Activated CD8-positive, alpha-beta T cell treated with anti-CD3 and anti-CD28 coated beads for 36 hours (primary cell): ENCODE measurements around the gene SUGCT. TPM values are rescaled to one million over a fixed set of nuclear protein-coding genes. Genes with fewer than 3 reads are reported as not detected.

Experiments
- ATAC-seq: fragments of 200-7000 bp; cut with Tn5 transposase; one replicate; pipeline ENCODE4 v1.10.0; 2021; ENCODE audit warnings: mild to moderate bottlenecking, moderate library complexity
- CTCF ChIA-PET: fragments of 350-600 bp; sonication (Branson Sonifier 250); formaldehyde crosslinking; loops from one replicate; lab custom pipeline; 2021; ENCODE audit warnings: antibody characterized with exemption; lab: Charles Lee
- POLR2A ChIA-PET: fragments of 350-600 bp; sonication (Branson Sonifier 250); formaldehyde crosslinking; loops from one replicate; lab custom pipeline; 2021; ENCODE audit warnings: antibody characterized with exemption; lab: Charles Lee
- DNase-seq: peaks from one replicate; pipeline ENCODE4 v3.0.0-alpha.2; 2020
- H3K27ac Mint-ChIP-seq: one replicate; pipeline ENCODE4 v1.8.0; 2021; ENCODE audit warnings: mild to moderate bottlenecking, mixed read lengths
- H3K27me3 Mint-ChIP-seq: one replicate; pipeline ENCODE4 v1.8.0; 2021; ENCODE audit warnings: mixed read lengths
- H3K36me3 Mint-ChIP-seq: one replicate; pipeline ENCODE4 v1.8.0; 2021; ENCODE audit warnings: low read depth, mixed read lengths
- H3K4me1 Mint-ChIP-seq: one replicate; pipeline ENCODE4 v1.8.0; 2021; ENCODE audit warnings: low read depth, mixed read lengths
- H3K4me3 Mint-ChIP-seq: one replicate; pipeline ENCODE4 v1.8.0; 2021; ENCODE audit warnings: mild to moderate bottlenecking, moderate library complexity, mixed read lengths
- H3K9me3 Mint-ChIP-seq: one replicate; pipeline ENCODE4 v1.8.0; 2021; ENCODE audit warnings: mixed read lengths
- CTCF ChIP-seq: fragments of 200-600 bp; IDR thresholded peaks from one replicate; pipeline ENCODE4 v1.8.0; 2022; ENCODE audit warnings: antibody characterized with exemption, mild to moderate bottlenecking
- intact Hi-C: fragments of 100-400 bp; cut with micrococcal nuclease; formaldehyde crosslinking; loops from one replicate; pipeline ENCODE4 v1.10.0; 2022
- total RNA-seq, 2 experiments: library from RNA; stranded (reverse); gene quantifications; one replicate each; pipeline ENCODE4 v1.2.3, GENCODE V29; 2021

SUGCT gene
- total RNA-seq, 2 experiments from 2014 or later = 1.6 to 2.0 TPM

GRCh38 chr7:40526951-40527715 is 392.3 kb downstream of the SUGCT start:
- TF ChIP-seq CTCF = no peak
- intact Hi-C loops = no loop called here
- H3K27me3 Mint-ChIP-seq = no peaks in the 10 kb centered on the region
- ChIA-PET POLR2A (no interaction called here), CTCF (no interaction called here)
- H3K4me1 Mint-ChIP-seq = no peaks in the 10 kb centered on the region
- H3K9me3 Mint-ChIP-seq = no peaks in the 10 kb centered on the region
- ATAC-seq = no peak
- DNase-seq = no peak
- H3K36me3 Mint-ChIP-seq = no peaks in the 10 kb centered on the region
- H3K4me3 Mint-ChIP-seq = no peak overlapping the region
- no peak overlapping the region for H3K27ac Mint-ChIP-seq

- Mint-ChIP-seq H3K9me3 (no peaks in the 10 kb centered on the region), H3K4me3 (no peak overlapping the region), H3K36me3 (no peaks in the 10 kb centered on the region), H3K27me3 (no peaks in the 10 kb centered on the region), H3K27ac (no peak overlapping the region), H3K4me1 (no peaks in the 10 kb centered on the region)
- intact Hi-C loops = no loop called here
- no peak for DNase-seq
- ATAC-seq = no peak
- POLR2A ChIA-PET = no interaction called here
- TF ChIP-seq CTCF = no peak
- CTCF ChIA-PET = no interaction called here
These were observed 392.9 kb downstream of the SUGCT start for GRCh38 chr7:40527723-40528122.

GRCh38 chr7:40530292-40530691 is 395.5 kb downstream of the SUGCT start:
- H3K4me3 Mint-ChIP-seq = no peak overlapping the region
- H3K9me3 Mint-ChIP-seq = no peaks in the 10 kb centered on the region
- ChIA-PET POLR2A (no interaction called here), CTCF (no interaction called here)
- no peaks in the 10 kb centered on the region for H3K36me3 Mint-ChIP-seq
- TF ChIP-seq CTCF = no peak
- no peaks in the 10 kb centered on the region for H3K27me3 Mint-ChIP-seq
- intact Hi-C loops = no loop called here
- H3K27ac Mint-ChIP-seq = no peak overlapping the region
- DNase-seq (no peak), ATAC-seq (no peak)
- no peaks in the 10 kb centered on the region for H3K4me1 Mint-ChIP-seq

GRCh38 chr7:40531956-40532355 is 397.2 kb downstream of the SUGCT start:
- H3K4me1 Mint-ChIP-seq = no peaks in the 10 kb centered on the region
- CTCF ChIA-PET = no interaction called here

More at GRCh38 chr7:40531956-40532355, 397.2 kb downstream of the SUGCT start:
- TF ChIP-seq CTCF = no peak
- Mint-ChIP-seq H3K9me3 (no peaks in the 10 kb centered on the region), H3K4me3 (no peak overlapping the region), H3K27me3 (no peaks in the 10 kb centered on the region), H3K27ac (no peak overlapping the region), H3K36me3 (no peaks in the 10 kb centered on the region)
- POLR2A ChIA-PET = no interaction called here
- ATAC-seq (no peak), DNase-seq (no peak)
- intact Hi-C loops = no loop called here
